Measurements from ENCODE around the gene SPTLC1.
"Not testable (repeated sequence)": the region's sequence is repeated elsewhere in the genome, so short reads cannot be mapped to it uniquely, and the experiment has no call there.

Gene SPTLC1

GRCh38 chr9:92029553-92029952, 85.7 kb downstream of the SPTLC1 start:
- no peak for DNase-seq

- no peak for DNase-seq
Measured at GRCh38 chr9:92026206-92027002, 88.8 kb downstream of the SPTLC1 start.

- DNase-seq, result not testable (repeated sequence)
Measured at GRCh38 chr9:92021785-92022541, 93.2 kb downstream of the SPTLC1 start.

DNA sequence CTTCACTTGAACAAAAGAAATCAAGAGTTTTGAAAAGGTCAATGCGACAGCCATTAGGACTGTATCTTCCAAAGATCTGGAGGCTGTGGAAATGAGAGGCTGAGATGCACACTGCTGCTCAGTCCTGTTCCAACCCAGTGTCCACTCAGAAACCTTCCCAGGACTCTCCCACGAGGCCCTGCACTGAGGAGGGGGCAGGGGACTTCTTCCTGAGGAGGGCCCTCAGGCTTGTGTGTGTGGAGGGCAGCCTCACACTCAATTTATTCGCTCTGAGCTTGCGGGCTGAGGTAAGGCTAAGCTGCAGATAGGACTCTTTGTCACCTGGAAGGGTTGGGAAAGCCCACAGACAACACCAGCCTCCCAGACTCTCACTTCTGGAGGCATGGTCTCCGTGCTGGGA, 95.6 kb downstream of the SPTLC1 start:
- no peak for DNase-seq

DNA sequence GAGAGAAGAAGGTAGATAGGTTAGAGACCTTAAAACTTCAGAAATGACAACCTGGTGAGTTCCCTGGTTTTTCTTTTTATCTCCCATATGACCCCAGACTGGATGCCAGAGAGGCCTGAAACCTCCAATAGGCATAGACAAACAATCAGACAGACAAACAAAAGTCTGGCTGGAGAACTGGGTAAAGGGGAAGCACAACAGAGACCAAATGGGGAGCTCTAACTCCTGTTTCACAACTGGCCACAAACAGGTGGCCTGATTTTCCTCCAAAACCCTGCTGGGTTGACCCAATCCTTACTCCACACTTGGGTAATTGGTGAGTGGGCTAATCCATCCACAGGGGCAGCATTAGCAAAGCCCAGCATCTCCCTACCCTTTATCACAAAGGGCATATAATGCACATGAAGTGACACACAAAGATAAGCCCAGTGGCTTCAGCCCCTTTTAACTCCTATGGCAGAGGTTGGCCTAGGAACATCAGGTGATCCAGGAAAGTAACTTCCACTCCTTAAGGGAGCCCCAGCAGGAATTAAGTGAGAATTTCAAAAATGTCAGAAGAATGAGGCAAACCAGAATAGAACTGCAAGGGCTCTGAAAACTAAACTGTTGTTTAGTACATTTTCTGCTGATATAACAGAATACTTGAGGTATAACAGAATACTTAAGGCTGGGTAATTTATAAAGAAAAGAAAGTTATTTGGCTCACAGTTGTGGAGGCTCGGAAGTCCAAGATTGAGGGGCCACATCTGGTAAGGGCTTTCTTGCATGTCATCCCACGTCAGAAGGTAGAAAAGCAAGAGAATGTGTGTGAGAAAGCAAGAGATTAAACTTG, 104.3 kb downstream of the SPTLC1 start:
- no peak for DNase-seq

- not testable (repeated sequence) for DNase-seq
Measured at GRCh38 chr9:92010253-92010652, 105.0 kb downstream of the SPTLC1 start.

DNA sequence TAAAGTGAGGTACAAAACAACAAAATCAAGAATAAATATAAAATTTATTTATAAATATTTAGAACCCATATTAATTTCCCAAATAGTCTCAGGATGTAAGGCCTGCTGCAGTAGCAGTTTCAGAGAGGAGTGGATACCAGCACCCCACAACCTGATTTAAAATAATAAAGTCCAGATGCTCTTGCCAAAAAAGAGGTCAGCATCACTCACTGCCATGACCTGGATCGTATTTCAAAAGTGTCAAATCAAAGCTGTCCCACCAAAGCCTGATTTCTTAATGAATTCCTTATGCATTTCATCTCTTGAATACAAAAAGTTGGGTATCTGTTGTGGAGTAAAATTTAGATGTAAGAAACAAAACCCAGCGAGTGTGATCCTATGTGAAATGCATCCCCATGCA, 107.2 kb downstream of the SPTLC1 start:
- DNase-seq, result no peak

DNA sequence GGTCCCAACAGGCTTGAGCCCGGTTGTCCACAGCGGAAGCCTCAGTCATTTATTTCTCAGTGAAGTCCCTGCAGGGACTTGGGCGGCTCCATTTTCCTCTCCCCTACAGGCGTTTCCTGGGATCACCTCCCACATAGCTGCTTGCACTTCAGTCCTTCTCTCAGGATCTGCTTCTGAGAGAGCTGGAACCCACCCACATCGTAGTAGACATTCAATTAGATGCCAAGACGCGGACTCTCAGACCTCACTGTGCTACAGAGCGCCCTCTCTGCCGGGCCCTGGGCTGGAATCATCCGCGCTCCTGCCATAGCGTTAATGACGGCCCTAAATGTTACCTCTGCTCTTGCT, 111.2 kb downstream of the SPTLC1 start:
- DNase-seq, result no peak

DNA sequence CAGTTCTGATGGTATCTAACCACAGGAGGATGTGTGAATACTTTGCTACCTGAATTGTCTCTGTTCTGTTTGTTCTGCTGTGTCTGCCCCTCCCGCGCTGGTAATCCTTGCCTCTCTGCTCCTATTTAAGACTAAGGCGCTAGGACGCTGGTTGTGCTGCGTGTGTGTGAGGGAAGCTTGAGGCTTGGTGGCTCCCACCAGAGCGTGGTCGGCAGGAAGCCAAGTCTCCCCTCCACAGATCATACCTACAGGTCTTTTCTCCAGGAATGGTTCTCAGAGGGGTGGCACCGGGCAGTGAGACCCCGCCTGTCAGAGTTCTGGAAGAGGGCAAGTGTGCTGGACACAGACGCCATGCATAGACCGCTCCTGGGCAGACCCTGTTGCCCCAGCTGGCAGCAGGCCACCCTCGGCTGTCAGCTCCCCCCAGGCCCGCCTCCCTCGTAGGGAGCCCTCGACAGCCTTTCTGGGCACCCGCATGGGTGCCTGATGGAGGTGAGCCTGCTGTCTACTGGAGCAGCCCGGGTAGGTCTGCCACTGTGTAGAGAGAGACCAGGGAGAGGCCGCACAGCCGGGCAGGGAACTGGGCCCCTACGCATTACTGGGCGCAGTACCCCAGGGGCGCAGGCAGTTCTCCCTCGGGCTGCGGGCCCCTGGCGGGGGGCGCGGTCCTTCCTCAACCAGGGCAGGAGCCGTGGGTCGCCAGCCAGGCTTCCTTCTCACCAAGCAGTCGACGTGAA, 111.7 kb downstream of the SPTLC1 start:
- no peak for DNase-seq

GRCh38 chr9:92001948-92002347, 113.3 kb downstream of the SPTLC1 start:
- not testable (repeated sequence) for DNase-seq

DNA sequence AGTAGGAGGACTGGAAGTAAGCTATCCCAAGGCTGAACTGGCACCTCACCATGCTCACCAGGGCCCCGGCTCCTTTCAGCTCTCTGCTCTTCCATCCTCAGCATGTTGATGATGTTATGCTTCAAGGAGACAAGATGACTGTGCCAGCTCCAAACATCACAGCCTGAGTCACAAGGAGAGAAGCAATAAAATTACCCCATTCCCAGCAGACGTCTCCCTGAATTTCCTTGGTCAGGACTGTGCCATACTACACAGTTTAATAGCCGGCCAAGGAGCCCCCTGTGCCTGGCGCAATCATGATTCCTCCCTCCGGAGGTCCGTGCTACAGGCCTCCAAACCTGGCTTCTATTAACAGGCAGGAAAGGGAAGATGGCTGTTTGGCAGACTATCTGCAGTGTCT, 114.0 kb downstream of the SPTLC1 start:
- no peak for DNase-seq

- no peak for DNase-seq
Measured at GRCh38 chr9:91995000-91995655, 120.1 kb downstream of the SPTLC1 start.

- DNase-seq, result no peak
Measured at GRCh38 chr9:91994422-91994821, 120.8 kb downstream of the SPTLC1 start.

- DNase-seq, result no peak
Measured at GRCh38 chr9:91992461-91993041, 122.7 kb downstream of the SPTLC1 start.

DNA sequence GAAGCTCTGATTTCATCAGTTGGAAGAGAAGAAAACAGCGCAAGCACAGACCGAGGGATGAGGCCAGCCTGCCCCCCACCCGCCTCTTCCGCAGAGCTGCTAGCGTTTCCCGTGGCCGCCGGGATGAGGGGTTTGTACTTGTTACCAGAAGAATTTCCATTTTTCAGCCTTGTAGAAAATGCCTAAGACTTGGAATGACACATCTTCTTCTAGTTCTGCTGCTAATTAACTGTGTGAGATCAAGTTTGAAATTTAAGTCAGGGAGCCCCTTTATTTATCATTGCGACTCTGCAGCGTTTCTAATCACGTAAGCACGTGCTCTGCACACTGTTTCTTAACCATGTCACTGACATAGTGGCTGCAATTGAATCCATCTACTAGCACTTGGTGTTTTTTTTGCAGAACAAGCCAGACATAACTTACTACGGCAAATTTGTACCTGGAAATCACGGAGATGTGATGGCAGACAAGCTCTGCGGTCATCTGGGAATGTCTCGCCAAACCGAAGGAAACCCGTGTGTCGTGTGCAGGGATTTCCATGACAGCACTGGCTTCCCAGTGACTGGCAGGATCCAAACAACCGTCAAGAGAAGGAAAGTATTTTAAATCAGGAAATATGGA, 123.4 kb downstream of the SPTLC1 start:
- no peak for DNase-seq

DNA sequence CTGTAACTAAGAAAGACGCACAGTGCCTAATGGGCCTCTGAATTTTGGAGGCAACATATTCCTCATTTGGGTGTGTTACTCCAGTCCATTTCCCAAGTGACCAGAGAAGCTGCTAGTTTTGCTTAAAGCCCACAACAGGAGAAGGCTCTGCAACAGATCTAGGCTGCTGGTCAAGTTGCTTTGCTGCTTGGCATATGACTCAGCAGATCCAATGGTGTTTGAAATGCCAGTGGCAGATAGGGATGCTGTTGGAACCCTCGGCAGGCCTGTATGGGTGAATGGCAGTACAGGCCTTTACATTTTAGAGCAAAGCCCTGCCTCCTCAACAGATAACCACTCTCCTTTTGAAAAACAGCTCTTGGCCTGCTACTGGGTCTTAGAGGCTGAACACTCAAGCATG, 129.0 kb downstream of the SPTLC1 start:
- DNase-seq, result no peak

DNA sequence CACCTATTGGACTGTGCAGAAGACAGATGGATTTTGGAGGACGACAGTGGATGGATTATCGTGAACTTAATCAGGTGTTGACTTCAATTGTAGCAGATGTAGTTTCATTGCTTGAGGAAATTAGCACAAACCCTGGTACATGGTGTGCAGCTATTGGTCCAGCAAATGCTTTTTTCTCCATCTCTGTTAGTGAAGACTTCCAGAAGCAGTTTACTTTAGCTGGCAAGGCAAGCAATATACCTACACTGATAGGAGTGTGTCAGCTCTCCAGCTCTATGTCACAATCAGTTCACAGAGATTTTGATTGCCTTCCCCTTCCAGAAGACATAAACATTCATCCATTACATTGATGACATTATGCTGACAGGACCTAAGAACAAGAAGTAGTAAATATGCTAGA, 129.5 kb downstream of the SPTLC1 start:
- DNase-seq, result no peak
